MCF 10A (cell line): ENCODE measurements around the gene SLC35B2. TPM values are rescaled to one million over a fixed set of nuclear protein-coding genes. Genes with fewer than 3 reads are reported as not detected.

Source experiments
- BruUV-seq: library from RNA; stranded (reverse); fragments of 400-500 nt; replicated peaks from 2 replicates; lab custom pipeline; 2021; lab: Mats Ljungman, UMichigan
- CTCF ChIA-PET: fragments of 300-600 bp; sonication (Branson Sonifier 250); formaldehyde crosslinking; extraction: SDS; loops from one replicate; lab custom pipeline; 2021; ENCODE audit warnings: antibody characterized with exemption, inconsistent platforms; lab: Yijun Ruan, JAX
- POLR2A ChIA-PET: fragments of 300-600, 350-650 bp; sonication (Branson Sonifier 250); formaldehyde crosslinking; extraction: SDS; loops from one replicate; lab custom pipeline; 2020; ENCODE audit warnings: antibody characterized with exemption, inconsistent platforms; lab: Yijun Ruan, JAX
- DNase-seq: peaks from one replicate; pipeline ENCODE4 v3.0.0-alpha.2; 2018; ENCODE audit not compliant: unreplicated experiment
- H3K27ac Mint-ChIP-seq: one replicate; pipeline ENCODE4 v1.8.0; 2022; ENCODE audit warnings: mild to moderate bottlenecking, low read depth, mixed read lengths; ENCODE audit not compliant: unreplicated experiment
- H3K27me3 Mint-ChIP-seq: one replicate; pipeline ENCODE4 v1.8.0; 2022; ENCODE audit warnings: mixed read lengths; ENCODE audit not compliant: insufficient read depth, unreplicated experiment
- H3K36me3 Mint-ChIP-seq: one replicate; pipeline ENCODE4 v1.8.0; 2022; ENCODE audit warnings: mild to moderate bottlenecking, moderate library complexity, mixed read lengths; ENCODE audit not compliant: insufficient read depth, unreplicated experiment
- H3K4me1 Mint-ChIP-seq: one replicate; pipeline ENCODE4 v1.8.0; 2022; ENCODE audit warnings: mixed read lengths; ENCODE audit not compliant: insufficient read depth, unreplicated experiment
- H3K4me3 Mint-ChIP-seq: one replicate; pipeline ENCODE4 v1.8.0; 2022; ENCODE audit warnings: mild to moderate bottlenecking, moderate library complexity, mixed read lengths; ENCODE audit not compliant: unreplicated experiment
- H3K9me3 Mint-ChIP-seq: one replicate; pipeline ENCODE4 v1.8.0; 2022; ENCODE audit warnings: mixed read lengths; ENCODE audit not compliant: unreplicated experiment
- CTCF ChIP-seq: fragments of 200-600 bp; IDR thresholded peaks from one replicate; pipeline ENCODE4 v1.8.0; 2022; ENCODE audit warnings: antibody characterized with exemption, mild to moderate bottlenecking; ENCODE audit not compliant: unreplicated experiment
- intact Hi-C: fragments of 100-400 bp; cut with micrococcal nuclease; formaldehyde crosslinking; loops from 2 replicates; pipeline ENCODE4 v1.14.1; 2022
- total RNA-seq: library from RNA; stranded (reverse); gene quantifications from 2 replicates; pipeline ENCODE4 v1.2.3, GENCODE V29; 2022

SLC35B2 gene
- total RNA-seq, 1 experiment from 2014 or later = 27.1 TPM

- no peaks in the 10 kb centered on the region for H3K27me3 Mint-ChIP-seq
- no peak overlapping the region for H3K4me3 Mint-ChIP-seq
- ChIA-PET CTCF (interaction anchor here (0.7 to 5.9 kb wide), 10 partner anchors 9 to 132 kb away, joined by 3 to 33 read pairs (median 6); no protein-coding TSS in a partner anchor), POLR2A (interaction anchor here (1.0 kb wide), 1 partner anchor 48 kb away, joined by 3 read pairs; no protein-coding TSS in a partner anchor)
- H3K4me1 Mint-ChIP-seq = peaks cover 9% of the 10 kb centered on the region
- DNase-seq = peak; percentile 26
- H3K27ac Mint-ChIP-seq = no peak overlapping the region
- TF ChIP-seq CTCF = peak; percentile 53
- no peaks in the 10 kb centered on the region for H3K9me3 Mint-ChIP-seq
- intact Hi-C loops = loop anchor here (2.0 kb wide), 1 partner anchor 36 kb away; no protein-coding TSS in a partner anchor
- BruUV-seq = no TSS peak
- H3K36me3 Mint-ChIP-seq = peaks cover 51% of the 10 kb centered on the region
These were observed 47.2 kb upstream of the SLC35B2 start for GRCh38 chr6:44304282-44305199.

GRCh38 chr6:44303842-44304241, 46.5 kb upstream of the SLC35B2 start:
- POLR2A ChIA-PET = no interaction called here
- intact Hi-C loops = loop anchor here (2.0 kb wide), 1 partner anchor 35 kb away; no protein-coding TSS in a partner anchor
- DNase-seq = no peak
- H3K9me3 Mint-ChIP-seq = no peaks in the 10 kb centered on the region
- peaks cover 2% of the 10 kb centered on the region for H3K4me1 Mint-ChIP-seq
- no peaks in the 10 kb centered on the region for H3K27me3 Mint-ChIP-seq
- TF ChIP-seq CTCF = no peak
- H3K4me3 Mint-ChIP-seq = no peak overlapping the region
- BruUV-seq = no TSS peak
- peak overlapping the region; percentile 35 for H3K27ac Mint-ChIP-seq
- peaks cover 44% of the 10 kb centered on the region for H3K36me3 Mint-ChIP-seq
- CTCF ChIA-PET = interaction anchor here (1.1 kb wide), 1 partner anchor 9 kb away, joined by 7 read pairs; the partner anchor contains the start of gene AARS2

- Mint-ChIP-seq H3K27ac (no peak overlapping the region), H3K4me3 (no peak overlapping the region), H3K4me1 (peaks cover 3% of the 10 kb centered on the region), H3K9me3 (no peaks in the 10 kb centered on the region), H3K36me3 (peaks cover 39% of the 10 kb centered on the region), H3K27me3 (no peaks in the 10 kb centered on the region)
- ChIA-PET CTCF (interaction anchor here (1.1 to 1.2 kb wide), 2 partner anchors 10 to 30 kb away, joined by 3 to 7 read pairs; partner anchors contain the start of gene AARS2), POLR2A (interaction anchor here (0.7 kb wide), 1 partner anchor 22 kb away, joined by 3 read pairs; no protein-coding TSS in a partner anchor)
- intact Hi-C loops = no loop called here
- no peak for DNase-seq
- no peak for TF ChIP-seq CTCF
- BruUV-seq = no TSS peak
These were observed 45.5 kb upstream of the SLC35B2 start for GRCh38 chr6:44302856-44303255.
